NCI-H187 treated with DMSO at 0.1 percent for 48 hours (cell line): ENCODE results near the gene PDE6D.

ENCODE experiments used
- DNase-seq: peaks from one replicate; lab custom pipeline; 2025; lab: John Stamatoyannopoulos, UW

Gene PDE6D

DNA sequence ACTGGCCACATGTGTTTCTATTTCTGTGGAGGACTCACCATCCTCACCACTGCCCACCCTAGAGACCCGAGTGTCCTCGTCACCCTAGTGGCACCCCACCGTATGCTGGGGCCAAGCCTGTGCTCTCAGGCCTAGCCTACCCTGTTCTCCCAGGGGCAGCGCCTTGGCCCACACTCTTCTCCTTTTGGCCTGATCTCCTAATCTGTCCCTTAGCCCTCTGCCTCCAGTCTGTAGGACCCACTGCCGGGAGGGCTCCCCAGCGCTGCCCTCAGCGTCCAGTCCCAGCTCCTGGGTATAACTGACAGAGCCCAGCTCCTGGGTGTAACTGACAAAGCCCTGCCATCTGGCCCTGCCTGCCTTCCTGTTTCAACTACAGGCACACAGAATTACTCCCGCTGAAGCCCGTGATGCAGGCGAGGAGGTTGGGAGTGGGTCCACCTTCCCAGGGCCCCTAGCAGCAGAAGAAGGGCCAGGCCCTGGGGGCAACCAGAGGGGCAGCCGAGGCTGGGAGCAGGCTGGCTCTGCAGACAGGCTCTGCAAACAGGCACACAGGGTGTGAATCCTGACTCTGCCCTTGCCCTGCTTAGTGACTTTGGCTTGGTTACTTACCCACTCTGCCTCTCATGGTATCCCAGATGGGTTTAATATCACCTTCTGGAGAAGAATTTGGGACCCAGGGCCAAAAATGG is 98.3 kb downstream of the PDE6D start:
- DNase-seq: no peak
